Kidney (tissue), 14 donors: ENCODE results near the gene P4HA3. TPM values are rescaled to one million over a fixed set of nuclear protein-coding genes. Genes with fewer than 3 reads are reported as not detected.

ENCODE experiments used
- DNase-seq, 5 donors: peaks; one replicate each; pipeline ENCODE4 v3.0.0-alpha.2; 2013 to 2020
- FAIRE-seq: peaks from 2 replicates; lab custom pipeline; 2012; peaks lifted over from hg19 to GRCh38; lab: Jason Lieb, UNC
- H3K27ac ChIP-seq, 2 donors: one replicate each; pipeline ENCODE4 v1.7.0; 2013; ENCODE audit warnings: low read depth in 2 of 2, low read length in 2 of 2, inconsistent platforms in 1 of 2
- H3K27me3 ChIP-seq: one replicate; pipeline ENCODE4 v1.7.1; 2013; ENCODE audit warnings: low read length, inconsistent platforms; ENCODE audit not compliant: control insufficient read depth, insufficient read depth
- H3K36me3 ChIP-seq, 3 donors: one replicate each; pipeline versions ENCODE4 v1.7.0 to v1.7.1; 2013; ENCODE audit warnings: low read length in 3 of 3, control low read depth in 1 of 3, inconsistent platforms in 1 of 3; ENCODE audit not compliant: insufficient read depth in 3 of 3, control insufficient read depth in 2 of 3
- H3K4me1 ChIP-seq, 3 donors: one replicate each; pipeline versions ENCODE4 v1.7.0 to v1.7.1; 2013; ENCODE audit warnings: low read length in 3 of 3, inconsistent platforms in 1 of 3, low read depth in 1 of 3; ENCODE audit not compliant: control insufficient read depth in 2 of 3, insufficient read depth in 2 of 3
- H3K4me3 ChIP-seq, 3 donors: one replicate each; pipeline versions ENCODE4 v1.7.0 to v1.8.1; 2013; ENCODE audit warnings: low read length in 3 of 3, control low read depth in 1 of 3, inconsistent platforms in 1 of 3
- H3K9ac ChIP-seq, 3 donors: one replicate each; pipeline versions ENCODE4 v1.7.0 to v1.7.1; 2013; ENCODE audit warnings: low read length in 3 of 3, control low read depth in 1 of 3, inconsistent platforms in 1 of 3
- H3K9me3 ChIP-seq, 3 donors: one replicate each; pipeline versions ENCODE4 v1.7.0 to v1.7.1; 2013; ENCODE audit warnings: low read length in 3 of 3, control low read depth in 1 of 3, inconsistent platforms in 1 of 3; ENCODE audit not compliant: control insufficient read depth in 2 of 3, insufficient read depth in 1 of 3
- CTCF ChIP-seq: IDR thresholded peaks from 3 replicates; pipeline ENCODE4 v1.5.1; 2012; ENCODE audit warnings: mild to moderate bottlenecking, moderate library complexity, borderline replicate concordance; ENCODE audit not compliant: insufficient read depth; ENCODE audit errors: extremely low read depth
- intact Hi-C: fragments of 100-400 bp; cut with DNase I; formaldehyde crosslinking; loops from one replicate; pipeline ENCODE4 v1.11.1; 2022
- polyA plus RNA-seq: library from polyadenylated mRNA; stranded (reverse); fragments of 350-450 nt; fragmentation: Illumina TruSeq; extraction: RNeasy Lipid Tissue Mini Kit (QIAGEN cat#74804); gene quantifications from one replicate; pipeline ENCODE4 v1.2.3, GENCODE V29; 2014; ENCODE audit warnings: low read depth, low replicate concordance; ENCODE audit not compliant: insufficient read depth
- total RNA-seq: library from RNA; stranded (reverse); fragmentation: NEBNext Ultra II Directional; extraction: Animal tissue kit (Norgen Biotek cat#: 25700); gene quantifications from one replicate; pipeline ENCODE4 v1.2.1, GENCODE V29; 2021
- donor health status: control.
- donor health status: control.
- donor health status: control.
- donor health status: control.
- donor health status: control.
- donor health status: DM: yes; HTN: yes; CAD: no.
- donor health status: Normal renal cell carcinoma (clear cell type).

Gene P4HA3
- total and polyA plus RNA-seq, 2 donors from 2014 or later = 0.39 to 1.2 TPM

- DNase-seq (peak in 2 of 5 donors; percentile 30 to 86), FAIRE-seq (no peak)
Observed at GRCh38 chr11:74257959-74258553, 53.4 kb downstream of the P4HA3 start.

DNA sequence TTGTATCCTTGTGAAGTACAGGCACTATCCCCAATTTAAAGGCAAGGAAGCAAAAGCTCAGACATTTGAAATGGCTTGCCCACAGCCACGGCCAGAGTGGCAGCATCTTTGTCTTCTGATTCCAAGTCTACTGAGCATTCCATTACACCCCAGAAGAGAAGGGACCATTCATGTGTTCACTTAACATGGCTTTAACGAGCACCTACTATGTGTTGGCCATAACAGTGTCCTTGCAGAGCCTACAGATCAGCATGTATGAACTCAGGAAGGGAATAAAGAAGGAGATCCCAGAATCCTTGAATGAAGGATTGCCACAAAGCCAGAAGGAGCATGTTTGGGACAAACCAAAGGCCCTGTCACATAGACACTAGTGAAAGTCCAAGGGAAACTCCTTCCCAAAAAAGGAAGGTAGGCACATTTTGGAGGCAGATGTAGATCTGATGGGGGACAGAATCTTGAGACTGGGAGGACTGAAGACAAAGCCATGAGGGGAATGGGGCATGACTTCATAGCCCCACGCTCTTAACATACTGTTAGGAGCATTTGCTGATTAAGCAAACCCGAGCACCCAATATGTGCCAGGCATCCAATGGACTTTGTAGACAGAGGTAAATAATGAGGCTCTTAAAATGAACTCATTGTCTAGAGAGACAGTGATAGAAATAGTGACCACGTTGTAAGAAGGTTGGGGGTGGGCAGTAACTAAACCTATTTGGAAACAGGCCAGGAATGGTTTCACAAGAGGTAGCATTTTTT is 54.9 kb downstream of the P4HA3 start:
- FAIRE-seq = no peak
- Histone ChIP-seq H3K4me1 (no peaks in the 10 kb centered on the region), H3K27ac (no peak overlapping the region), H3K4me3 (no peak overlapping the region), H3K36me3 (peaks cover 0 to 12% (median 4%) of the 10 kb centered on the region in 3 donors), H3K9me3 (no peaks in the 10 kb centered on the region), H3K27me3 (no peaks in the 10 kb centered on the region), H3K9ac (no peak overlapping the region)
- intact Hi-C loops = no loop called here
- TF ChIP-seq CTCF = no peak
- DNase-seq = no peak

More at GRCh38 chr11:74257959-74258553, 53.4 kb downstream of the P4HA3 start:
- TF ChIP-seq CTCF = no peak
- no peaks in the 10 kb centered on the region for H3K4me1 ChIP-seq
- H3K9ac ChIP-seq = no peak overlapping the region
- no peak overlapping the region for H3K27ac ChIP-seq
- no peaks in the 10 kb centered on the region for H3K9me3 ChIP-seq
- H3K36me3 ChIP-seq = peaks cover 0 to 12% (median 0%) of the 10 kb centered on the region in 3 donors
- no peak overlapping the region for H3K4me3 ChIP-seq
- intact Hi-C loops = no loop called here
- no peaks in the 10 kb centered on the region for H3K27me3 ChIP-seq

DNA sequence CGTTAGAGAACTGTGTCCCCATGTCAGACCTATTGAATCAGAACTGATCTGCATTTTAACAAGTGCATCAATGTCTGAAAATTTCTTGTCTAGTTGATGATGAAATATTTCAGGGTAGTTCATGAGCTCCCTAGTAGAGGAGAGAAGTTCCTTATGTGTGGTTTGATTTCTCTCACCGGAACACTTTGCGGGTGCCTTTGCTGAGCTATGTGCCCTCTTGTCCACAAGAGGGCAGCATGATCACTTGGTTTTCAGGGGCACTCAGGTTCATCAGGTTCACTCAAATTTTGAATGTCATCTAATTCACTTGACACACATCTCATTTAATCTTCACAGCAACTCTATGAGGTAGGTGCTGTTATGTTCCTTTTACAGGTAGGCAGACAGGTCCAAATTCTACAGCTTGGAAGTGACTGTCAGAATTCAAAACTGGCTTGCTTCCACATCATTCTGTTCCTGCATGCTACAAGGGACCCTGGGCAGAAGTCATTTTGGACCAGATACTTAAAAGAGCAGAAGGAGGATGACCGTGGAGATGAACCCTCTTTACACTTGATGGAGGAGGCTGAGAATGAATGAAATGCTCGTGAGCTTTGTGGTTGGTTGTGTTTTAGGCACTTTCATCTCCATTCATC is 55.6 kb downstream of the P4HA3 start:
- peak in 3 of 5 donors; percentile 38 to 80 (median 66) for DNase-seq
- H3K27me3 ChIP-seq = no peaks in the 10 kb centered on the region
- peak; percentile 44 for FAIRE-seq
- H3K4me1 ChIP-seq = no peaks in the 10 kb centered on the region
- intact Hi-C loops = no loop called here
- peaks cover 0 to 18% (median 9%) of the 10 kb centered on the region in 3 donors for H3K36me3 ChIP-seq
- H3K9me3 ChIP-seq = no peaks in the 10 kb centered on the region
- peak; percentile 93 for TF ChIP-seq CTCF
- H3K4me3 ChIP-seq = no peak overlapping the region
- no peak overlapping the region for H3K27ac ChIP-seq
- no peak overlapping the region for H3K9ac ChIP-seq
